GM18505 (cell line): Measurements from ENCODE around the gene SMKR1.
"Not testable (repeated sequence)": the region's sequence is repeated elsewhere in the genome, so short reads cannot be mapped to it uniquely, and the experiment has no call there.

ENCODE experiments used
- ATAC-seq: cut with Tn5 transposase; IDR thresholded peaks from one replicate; pipeline ENCODE4 v1.9.1; 2021; ENCODE audit not compliant: unreplicated experiment
- POLR2A ChIP-seq: IDR thresholded peaks from 4 replicates; pipeline ENCODE4 v1.6.1; 2011; ENCODE audit warnings: borderline replicate concordance; ENCODE audit not compliant: insufficient read depth, insufficient read length; ENCODE audit errors: extremely low read depth

The SMKR1 gene

DNA sequence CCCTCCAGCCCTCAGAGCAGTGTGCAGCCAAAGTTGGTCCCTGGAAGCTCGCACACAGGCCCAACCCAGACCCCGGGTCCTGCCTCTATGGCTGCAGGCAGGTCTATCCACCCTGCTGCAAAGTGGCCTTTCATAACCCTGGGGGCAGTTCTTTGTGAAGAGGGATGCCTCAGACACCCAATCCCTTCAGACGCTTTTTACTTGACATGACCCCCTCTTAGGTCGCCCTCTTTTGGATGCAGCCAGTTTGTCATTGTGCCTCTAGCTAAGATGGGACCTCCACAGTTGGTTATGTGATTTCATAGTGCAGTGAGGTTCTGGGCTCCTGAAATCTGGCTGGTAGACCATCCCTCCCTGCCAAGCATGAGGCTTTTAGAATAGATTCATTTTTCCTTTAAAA is 27.3 kb downstream of the SMKR1 start:
- no peak for ATAC-seq

DNA sequence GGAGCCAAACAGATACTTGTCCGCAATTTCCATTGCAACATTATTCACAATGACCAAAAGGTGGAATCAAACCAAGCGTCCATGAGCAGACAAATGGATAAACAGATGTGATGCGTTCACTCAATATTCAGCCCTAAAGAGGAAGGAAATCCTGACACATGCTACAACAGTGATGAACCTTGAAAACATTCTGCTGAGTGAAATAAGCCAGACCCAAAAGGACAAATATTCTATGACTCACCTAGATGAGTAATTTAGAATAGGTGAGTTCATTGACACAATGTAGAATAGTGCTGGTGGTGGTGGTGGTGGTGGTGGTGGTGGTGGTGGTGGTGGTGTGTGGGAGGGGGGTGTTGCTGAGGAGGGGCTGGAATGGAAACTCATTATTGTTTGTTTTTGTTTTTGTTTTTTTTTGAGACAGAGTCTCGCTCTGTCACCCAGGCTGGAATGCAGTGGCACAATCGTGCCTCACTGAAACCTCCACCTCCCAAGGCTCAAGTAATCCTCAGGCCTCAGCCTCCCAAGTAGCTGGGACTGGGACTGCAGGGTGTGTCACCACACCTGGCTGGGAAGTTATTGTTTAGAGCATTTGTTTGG is 28.6 kb downstream of the SMKR1 start:
- TF ChIP-seq POLR2A: no peak
- ATAC-seq: no peak

More for the DNA sequence above, 27.3 kb downstream of the SMKR1 start:
- TF ChIP-seq POLR2A: no peak

DNA sequence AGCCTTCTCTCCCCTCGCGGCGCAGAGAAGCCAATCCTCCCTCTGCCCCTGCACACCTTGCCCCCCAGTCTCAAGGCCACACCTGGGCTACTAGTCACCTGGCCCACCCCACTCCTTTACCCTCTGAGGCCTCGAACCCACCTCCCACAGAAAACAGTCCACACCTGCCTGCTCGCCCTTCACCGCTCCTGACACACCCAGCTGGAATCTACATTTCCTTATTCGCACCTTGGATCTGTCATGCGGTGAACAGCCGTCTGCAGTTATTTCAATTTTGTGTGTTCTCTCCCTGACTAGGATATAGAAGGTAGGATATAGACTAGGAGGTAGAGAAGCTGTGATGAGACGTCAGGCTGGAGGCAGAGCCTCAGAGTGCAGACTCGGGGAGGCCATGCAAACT is 29.4 kb downstream of the SMKR1 start:
- TF ChIP-seq POLR2A: no peak
- ATAC-seq: no peak

DNA sequence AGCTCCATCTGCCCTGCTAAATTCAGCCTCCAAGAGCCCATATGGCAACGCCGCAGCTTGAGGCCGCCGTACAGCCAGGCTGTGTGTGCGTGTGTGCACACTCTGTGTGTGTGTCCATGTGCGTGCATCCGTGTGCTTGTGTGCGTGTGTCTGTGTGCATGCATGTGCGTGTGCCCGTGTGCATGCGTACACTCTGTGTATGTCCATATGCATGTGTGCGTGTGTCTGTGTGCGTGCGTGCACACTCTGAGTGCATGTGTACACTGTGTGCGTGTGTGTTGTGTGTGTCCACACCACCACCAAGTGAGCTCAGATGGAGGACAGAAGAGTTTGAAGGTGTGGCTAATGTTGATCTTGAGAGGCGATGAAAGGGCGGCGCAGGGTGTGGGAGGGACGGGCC is 30.0 kb downstream of the SMKR1 start:
- TF ChIP-seq POLR2A: no peak
- no peak for ATAC-seq

DNA sequence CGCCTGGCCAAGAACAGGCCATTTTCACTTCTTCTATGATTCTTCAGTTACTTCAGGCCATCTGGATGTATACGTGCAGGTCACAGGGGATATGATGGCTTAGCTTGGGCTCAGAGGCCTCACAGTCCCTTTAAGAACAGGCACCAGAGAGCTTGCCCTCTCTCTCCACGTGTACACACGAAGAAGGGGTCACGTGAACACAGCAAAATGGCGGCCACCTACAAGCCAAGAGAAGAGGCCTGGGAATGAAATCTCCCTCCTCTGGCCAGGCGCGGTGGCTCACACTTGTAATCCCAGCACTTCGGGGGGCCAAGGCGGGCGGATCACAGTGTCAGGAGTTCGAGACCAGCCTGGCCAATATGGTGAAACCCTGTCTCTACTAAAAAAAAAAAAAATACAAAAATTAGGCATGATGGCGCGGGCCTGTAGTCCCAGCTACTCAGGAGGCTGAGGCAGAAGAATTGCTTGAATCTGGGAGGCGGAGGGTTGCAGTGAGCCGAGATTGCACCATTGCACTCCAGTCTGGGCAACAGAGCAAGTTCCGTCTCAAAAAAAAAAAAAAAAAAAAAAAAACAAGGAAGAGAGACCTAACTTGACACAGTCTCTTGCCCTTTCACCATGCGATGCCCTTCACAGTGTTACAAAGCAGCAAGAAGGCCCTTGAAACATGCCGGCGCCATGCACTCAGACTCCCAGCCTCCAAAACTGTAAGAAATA is 32.4 kb downstream of the SMKR1 start:
- ATAC-seq: not testable (repeated sequence)

DNA sequence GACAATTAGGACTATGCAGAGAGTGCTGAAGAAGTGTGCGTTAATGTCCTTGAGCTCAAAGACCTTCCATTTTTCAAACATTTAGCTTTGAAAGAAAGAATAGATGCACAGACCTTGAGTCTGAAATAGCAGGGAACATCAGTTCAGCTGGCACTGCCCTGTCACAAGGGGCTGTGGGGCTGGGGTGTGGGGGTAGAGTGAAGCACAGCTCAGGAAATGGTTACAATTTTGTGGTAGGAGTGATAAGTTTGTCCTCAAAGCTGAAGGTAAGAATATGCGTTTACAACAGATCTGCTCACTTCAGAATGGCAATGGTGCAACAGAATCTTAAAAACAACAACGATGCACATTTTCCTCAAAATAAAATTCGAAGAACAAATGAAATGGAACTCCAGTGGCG is 33.6 kb downstream of the SMKR1 start:
- no peak for ATAC-seq
- no peak for TF ChIP-seq POLR2A

DNA sequence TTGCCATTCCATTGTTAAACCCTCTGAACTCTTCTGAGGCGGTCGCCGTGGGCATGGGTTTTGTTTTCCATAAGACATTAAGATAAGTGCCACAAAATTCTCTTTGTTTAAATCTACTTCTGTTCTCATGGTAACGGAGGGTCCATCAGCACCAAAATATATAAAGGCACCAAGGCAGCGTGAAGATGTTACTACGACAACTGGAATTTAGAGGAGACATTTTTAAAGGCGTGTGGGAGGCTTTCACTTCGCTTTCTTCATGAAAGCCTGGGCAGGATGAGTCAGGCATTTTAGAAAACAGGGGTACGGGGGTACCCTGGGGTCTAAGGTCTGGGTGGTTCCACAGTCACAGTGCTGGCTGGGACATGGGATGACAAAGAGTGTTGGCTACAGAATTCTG is 34.0 kb downstream of the SMKR1 start:
- no peak for TF ChIP-seq POLR2A
- no peak for ATAC-seq

DNA sequence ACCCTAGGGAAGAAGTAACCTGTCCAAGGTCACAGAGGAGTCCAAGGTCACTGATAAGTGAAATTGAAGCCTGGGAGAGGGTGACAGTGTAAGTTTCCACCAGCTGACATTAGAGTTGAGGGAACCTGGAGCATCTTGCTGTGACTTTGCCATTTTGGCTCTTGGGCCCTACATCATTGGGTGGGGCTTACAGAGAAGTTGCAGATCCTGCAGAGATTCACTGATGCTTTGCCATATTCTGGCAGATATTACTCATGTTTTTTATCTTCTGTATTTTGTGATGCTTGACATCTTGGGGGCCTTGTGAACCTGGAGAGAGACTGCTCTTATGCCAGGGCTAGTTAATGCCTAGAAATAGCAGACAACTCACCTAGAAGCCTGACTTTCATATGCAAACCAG is 36.5 kb downstream of the SMKR1 start:
- ATAC-seq: no peak
- no peak for TF ChIP-seq POLR2A

DNA sequence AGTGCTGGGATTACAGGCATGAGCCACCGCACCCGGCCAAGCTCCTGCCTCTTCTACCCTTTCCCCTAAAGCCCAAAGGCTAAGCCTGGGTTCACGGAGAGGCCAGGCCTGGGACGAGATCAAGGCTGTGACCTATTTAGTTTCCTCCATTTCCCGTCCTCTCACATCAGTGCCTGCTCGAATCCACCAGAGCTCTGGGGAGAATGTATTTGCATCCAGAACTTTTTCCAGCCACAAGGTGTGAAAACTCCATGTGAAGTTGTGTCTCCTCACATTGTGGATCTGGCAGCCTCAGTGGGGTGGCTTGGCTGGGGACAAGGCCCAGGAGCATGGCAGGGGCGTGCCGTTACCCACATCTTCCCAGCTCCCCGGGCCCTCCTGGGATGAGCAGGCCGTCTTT is 38.0 kb downstream of the SMKR1 start:
- ATAC-seq: no peak
- TF ChIP-seq POLR2A: no peak

DNA sequence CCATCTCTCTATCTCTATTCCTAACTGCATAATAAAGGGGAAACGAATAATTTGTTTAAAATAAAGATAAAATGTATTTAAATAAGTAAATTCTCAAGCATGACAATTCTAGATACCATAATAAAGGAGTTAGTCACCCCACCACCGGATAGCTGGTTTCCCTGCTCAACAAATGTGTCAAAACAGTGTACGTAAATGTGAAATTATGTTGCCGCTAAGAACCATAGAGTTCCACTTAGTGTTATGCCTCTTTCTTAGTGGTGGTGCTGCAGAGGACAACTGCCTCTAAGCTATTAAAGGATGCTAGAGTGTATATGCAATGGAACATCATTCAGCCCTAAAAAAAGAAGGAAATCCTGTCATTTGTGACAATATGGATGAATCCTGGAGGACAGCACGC is 42.4 kb downstream of the SMKR1 start:
- TF ChIP-seq POLR2A: no peak
- no peak for ATAC-seq

DNA sequence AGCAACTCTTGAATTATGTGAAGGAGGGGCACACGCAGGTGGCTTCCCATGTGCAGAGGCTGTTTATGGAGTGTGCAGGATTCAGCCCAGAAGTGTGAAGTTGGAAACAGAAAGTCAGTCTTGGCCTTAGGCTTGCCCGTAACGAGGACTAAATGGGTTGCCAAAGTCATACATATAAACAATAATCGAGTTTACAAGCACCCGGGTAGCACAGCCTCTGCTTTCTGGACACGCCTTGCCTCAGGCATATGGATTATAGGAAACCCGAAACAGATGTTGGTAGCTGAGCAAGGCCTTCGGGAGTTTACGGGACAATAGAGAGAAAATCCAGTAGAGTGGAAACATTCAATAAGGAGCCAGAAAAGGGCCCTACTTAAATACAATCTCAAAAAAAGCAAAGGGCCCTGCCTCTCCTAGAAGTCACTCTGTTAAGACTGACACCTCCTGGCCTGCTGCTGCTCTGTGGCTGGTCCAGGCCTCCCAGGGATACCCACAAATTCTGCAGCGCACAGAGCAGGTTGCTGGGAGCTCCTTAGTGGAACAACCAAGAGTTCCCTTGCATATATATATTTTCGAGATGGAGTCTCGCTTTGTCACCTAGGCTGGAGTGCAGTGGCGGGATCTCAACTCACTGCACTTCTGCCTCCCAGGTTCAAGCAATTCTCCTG is 48.5 kb downstream of the SMKR1 start:
- no peak for TF ChIP-seq POLR2A
- ATAC-seq: no peak

DNA sequence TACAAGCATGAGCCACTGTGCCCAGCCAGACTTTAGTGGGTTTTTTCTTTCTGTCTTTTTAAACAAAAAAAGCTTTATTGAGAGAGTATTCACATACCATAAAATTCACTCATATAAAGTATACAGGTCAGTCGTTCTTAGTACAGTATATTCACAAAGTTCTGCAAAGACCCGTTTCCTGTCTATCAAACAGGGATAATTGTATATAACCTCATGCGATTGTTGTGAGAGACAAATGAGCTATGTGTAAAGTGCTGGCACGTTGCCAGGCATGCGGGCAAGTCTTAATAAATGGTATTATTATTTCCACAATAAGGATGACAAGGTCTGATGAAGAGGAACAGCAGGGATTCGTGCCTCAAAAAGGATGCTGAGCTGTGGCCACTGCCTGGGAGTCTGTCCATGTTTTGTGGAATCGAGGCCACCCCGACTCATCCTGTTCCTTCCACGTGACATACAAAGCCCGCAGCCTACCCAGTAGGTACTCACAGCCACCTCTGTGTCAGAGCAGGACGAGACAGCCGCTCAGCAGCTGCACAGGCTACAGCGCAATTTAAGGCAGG is 51.6 kb downstream of the SMKR1 start:
- ATAC-seq: no peak
- TF ChIP-seq POLR2A: no peak

DNA sequence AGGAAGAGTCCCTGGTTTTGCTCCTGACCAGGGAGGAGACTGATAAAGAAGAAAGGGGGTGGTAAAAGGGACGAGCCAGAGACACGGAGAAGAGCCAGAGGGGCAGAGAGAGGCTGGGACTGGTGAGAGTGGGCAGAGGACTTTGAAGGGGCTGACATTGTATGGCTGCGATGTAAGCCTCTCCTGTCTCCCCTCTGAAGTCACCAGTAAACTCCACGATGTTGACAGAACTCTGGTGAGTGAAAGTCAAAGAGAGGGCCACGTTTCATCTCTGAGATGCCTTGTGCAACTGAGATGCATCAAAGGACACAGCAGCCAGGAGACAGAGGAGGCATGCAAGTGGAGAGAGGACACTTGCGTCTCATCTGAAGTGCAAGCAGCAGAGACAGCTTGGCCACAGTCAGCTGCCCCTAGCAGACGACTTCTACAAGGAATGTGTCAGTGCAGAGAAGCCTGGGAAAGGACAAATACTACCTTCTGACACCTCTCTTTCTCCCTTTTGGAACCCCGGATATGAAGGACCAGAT is 54.3 kb downstream of the SMKR1 start:
- no peak for TF ChIP-seq POLR2A
- no peak for ATAC-seq
